Hepatocyte (in vitro differentiated cells): ENCODE results near the gene SHROOM2. TPM values are rescaled to one million over a fixed set of nuclear protein-coding genes. Genes with fewer than 3 reads are reported as not detected.

Experiments used
- DNase-seq: peaks from one replicate; pipeline ENCODE4 v3.0.0-alpha.2; 2016; ENCODE audit warnings: low spot score
- H2AFZ ChIP-seq: fragments of 200-600 bp; sonication (generic); 2 replicates; pipeline ENCODE4 v1.6.0; 2016; ENCODE audit warnings: antibody characterized with exemption, mild to moderate bottlenecking
- H3K27ac ChIP-seq: fragments of 200-600 bp; sonication (generic); 2 replicates; pipeline ENCODE4 v1.5.1; 2016; ENCODE audit warnings: mild to moderate bottlenecking
- H3K27me3 ChIP-seq: fragments of 200-600 bp; sonication (generic); 2 replicates; pipeline ENCODE4 v1.6.1; 2016
- H3K36me3 ChIP-seq: fragments of 200-600 bp; sonication (generic); replicated peaks from 2 replicates; pipeline ENCODE4 v1.5.1; 2016; ENCODE audit warnings: low read depth; ENCODE audit not compliant: insufficient read depth
- H3K4me1 ChIP-seq: fragments of 200-600 bp; sonication (generic); 2 replicates; pipeline ENCODE4 v1.5.1; 2016; ENCODE audit warnings: mild to moderate bottlenecking, moderate library complexity; ENCODE audit not compliant: insufficient read depth
- H3K4me2 ChIP-seq: fragments of 200-600 bp; sonication (generic); 2 replicates; pipeline ENCODE4 v1.6.0; 2016
- H3K4me3 ChIP-seq: fragments of 200-600 bp; sonication (generic); 2 replicates; pipeline ENCODE4 v1.5.1; 2016; ENCODE audit warnings: mild to moderate bottlenecking
- H3K79me2 ChIP-seq: fragments of 200-600 bp; sonication (generic); 2 replicates; pipeline ENCODE4 v1.6.0; 2017; ENCODE audit warnings: mild to moderate bottlenecking
- H3K9me2 ChIP-seq: fragments of 200-600 bp; sonication (generic); replicated peaks from 2 replicates; pipeline ENCODE4 v1.6.0; 2017; ENCODE audit warnings: mild to moderate bottlenecking; ENCODE audit not compliant: insufficient read depth
- H3K9me3 ChIP-seq: fragments of 200-600 bp; sonication (generic); 2 replicates; pipeline ENCODE4 v1.5.1; 2016; ENCODE audit warnings: low read depth, mild to moderate bottlenecking
- H4K20me1 ChIP-seq: fragments of 200-600 bp; sonication (generic); 2 replicates; pipeline ENCODE4 v1.6.0; 2016; ENCODE audit warnings: mild to moderate bottlenecking; ENCODE audit not compliant: insufficient read depth, poor library complexity, severe bottlenecking
- CTCF ChIP-seq: fragments of 200-600 bp; sonication (generic); IDR thresholded peaks from 2 replicates; pipeline ENCODE4 v1.5.1; 2016; ENCODE audit warnings: antibody characterized with exemption, mild to moderate bottlenecking; ENCODE audit not compliant: poor library complexity
- EZH2 ChIP-seq: fragments of 200-600 bp; sonication (generic); IDR thresholded peaks from 2 replicates; pipeline ENCODE4 v1.6.1; 2016; ENCODE audit warnings: antibody characterized with exemption, mild to moderate bottlenecking, borderline replicate concordance
- EZH2phosphoT487 ChIP-seq: fragments of 200-600 bp; sonication (generic); IDR thresholded peaks from one replicate; pipeline ENCODE4 v1.6.1; 2018; ENCODE audit warnings: antibody characterized with exemption, mild to moderate bottlenecking, low read depth, moderate library complexity; ENCODE audit not compliant: unreplicated experiment, severe bottlenecking
- WGBS: methylation state at CpG from one replicate; pipeline ENCODE4 v1.1.6; 2016; ENCODE audit warnings: low lambda C conversion rate; ENCODE audit errors: missing lambda C conversion rate; 5-methylcytosine and 5-hydroxymethylcytosine counted together
- polyA plus RNA-seq: library from polyadenylated mRNA; unstranded; fragments of >200 nt; fragmentation: Nextera tagmentation; extraction: Ambion mirVana; gene quantifications from 2 replicates; pipeline ENCODE4 v1.2.1, GENCODE V29; 2016
- total RNA-seq: library from RNA; depleted of rRNA; stranded (reverse); fragments of >200 nt; gene quantifications from 2 replicates; pipeline ENCODE4 v1.2.3, GENCODE V29; 2014

Gene SHROOM2
- total and polyA plus RNA-seq, 2 experiments from 2014 or later: 6.9 to 8.5 TPM

- TF ChIP-seq EZH2 (no peak), CTCF (no peak), EZH2phosphoT487 (no peak)
- H4K20me1 ChIP-seq: no peaks in the 10 kb centered on the region
- 75% methylated on average over 6 of the region's 6 CpGs for WGBS
- no peaks in the 10 kb centered on the region for H3K9me3 ChIP-seq
- no peaks in the 10 kb centered on the region for H3K4me1 ChIP-seq
- no peaks in the 10 kb centered on the region for H3K27me3 ChIP-seq
- no peak overlapping the region for H3K4me2 ChIP-seq
- no peak overlapping the region for H3K4me3 ChIP-seq
- H3K9me2 ChIP-seq: no peaks in the 10 kb centered on the region
- H2AFZ ChIP-seq: no peak overlapping the region
- no peaks in the 10 kb centered on the region for H3K79me2 ChIP-seq
- no peak for DNase-seq
- no peak overlapping the region for H3K27ac ChIP-seq
- H3K36me3 ChIP-seq: no peaks in the 10 kb centered on the region
Observed at GRCh38 chrX:9902656-9903055, 116.4 kb downstream of the SHROOM2 start.

GRCh38 chrX:9903146-9903545, 116.9 kb downstream of the SHROOM2 start:
- DNase-seq: no peak
- no peaks in the 10 kb centered on the region for H3K9me2 ChIP-seq
- no peaks in the 10 kb centered on the region for H3K9me3 ChIP-seq
- TF ChIP-seq CTCF (no peak), EZH2phosphoT487 (no peak), EZH2 (no peak)
- H4K20me1 ChIP-seq: no peaks in the 10 kb centered on the region
- H3K4me1 ChIP-seq: no peaks in the 10 kb centered on the region
- no peaks in the 10 kb centered on the region for H3K36me3 ChIP-seq
- 86% methylated on average over 5 of the region's 5 CpGs for WGBS
- no peak overlapping the region for H3K4me3 ChIP-seq
- H3K27me3 ChIP-seq: no peaks in the 10 kb centered on the region
- H3K27ac ChIP-seq: no peak overlapping the region
- no peak overlapping the region for H3K4me2 ChIP-seq
- H2AFZ ChIP-seq: no peak overlapping the region
- no peaks in the 10 kb centered on the region for H3K79me2 ChIP-seq

GRCh38 chrX:9905288-9905687, 119.1 kb downstream of the SHROOM2 start:
- Histone ChIP-seq H3K4me3 (no peak overlapping the region), H3K36me3 (no peaks in the 10 kb centered on the region), H3K4me1 (no peaks in the 10 kb centered on the region), H3K79me2 (no peaks in the 10 kb centered on the region), H3K9me2 (no peaks in the 10 kb centered on the region), H3K4me2 (no peak overlapping the region), H4K20me1 (no peaks in the 10 kb centered on the region), H3K9me3 (no peaks in the 10 kb centered on the region), H3K27me3 (no peaks in the 10 kb centered on the region), H3K27ac (no peak overlapping the region), H2AFZ (no peak overlapping the region)
- no peak for DNase-seq
- 83% methylated on average over 17 of the region's 17 CpGs for whole genome bisulfite sequencing
- TF ChIP-seq CTCF (no peak), EZH2phosphoT487 (no peak), EZH2 (no peak)

GRCh38 chrX:9905721-9906120, 119.5 kb downstream of the SHROOM2 start:
- TF ChIP-seq CTCF (no peak), EZH2 (no peak), EZH2phosphoT487 (no peak)
- H3K27me3 ChIP-seq: no peaks in the 10 kb centered on the region
- no peak overlapping the region for H3K27ac ChIP-seq
- no peaks in the 10 kb centered on the region for H3K36me3 ChIP-seq
- H2AFZ ChIP-seq: no peak overlapping the region
- H3K4me3 ChIP-seq: no peak overlapping the region
- no peaks in the 10 kb centered on the region for H3K4me1 ChIP-seq
- H3K79me2 ChIP-seq: no peaks in the 10 kb centered on the region
- 87% methylated on average over 5 of the region's 5 CpGs for WGBS
- H4K20me1 ChIP-seq: no peaks in the 10 kb centered on the region
- DNase-seq: no peak
- H3K9me2 ChIP-seq: no peaks in the 10 kb centered on the region
- H3K9me3 ChIP-seq: no peaks in the 10 kb centered on the region
- H3K4me2 ChIP-seq: no peak overlapping the region
